Cardiac muscle cell (in vitro differentiated cells and primary cell): Measurements from ENCODE around the gene GMEB1. TPM values are rescaled to one million over a fixed set of nuclear protein-coding genes. Genes with fewer than 3 reads are reported as not detected.
"Not testable (repeated sequence)": the region's sequence is repeated elsewhere in the genome, so short reads cannot be mapped to it uniquely, and the experiment has no call there.

Experiments
- DNase-seq, 2 donors: peaks; one replicate each; pipeline versions ENCODE4 v3.0.0 to v3.0.0-alpha.2; 2010 to 2017; ENCODE audit warnings: low read depth in 1 of 2, low spot score in 1 of 2
- H3K27ac ChIP-seq: fragments of 200-600 bp; sonication (generic); 2 replicates; pipeline ENCODE4 v1.5.1; 2016
- H3K27me3 ChIP-seq: fragments of 200-600 bp; sonication (generic); 2 replicates; pipeline ENCODE4 v1.6.0; 2016; ENCODE audit warnings: control low read depth
- H3K36me3 ChIP-seq: fragments of 200-600 bp; sonication (generic); 2 replicates; pipeline ENCODE4 v1.5.1; 2016; ENCODE audit warnings: control low read depth
- H3K4me1 ChIP-seq: fragments of 200-600 bp; sonication (generic); 2 replicates; pipeline ENCODE4 v1.8.1; 2017; ENCODE audit warnings: low read depth, mild to moderate bottlenecking, mixed run types
- H3K4me3 ChIP-seq: fragments of 200-600 bp; sonication (generic); 2 replicates; pipeline ENCODE4 v1.5.1; 2016; ENCODE audit warnings: mild to moderate bottlenecking
- H3K9me3 ChIP-seq: fragments of 200-600 bp; sonication (generic); 2 replicates; pipeline ENCODE4 v1.5.1; 2017; ENCODE audit warnings: low read depth, mild to moderate bottlenecking, control low read depth
- CTCF ChIP-seq: IDR thresholded peaks from 2 replicates; pipeline ENCODE4 v1.5.1; 2012; ENCODE audit warnings: low read depth, mild to moderate bottlenecking, low read length
- polyA plus RNA-seq: library from polyadenylated mRNA; unstranded; fragments of >200 nt; fragmentation: Nextera tagmentation; extraction: Ambion mirVana; gene quantifications from 2 replicates; pipeline ENCODE4 v1.2.1, GENCODE V29; 2016
- total RNA-seq: library from RNA; depleted of rRNA; stranded (reverse); fragments of >200 nt; gene quantifications from 2 replicates; pipeline ENCODE4 v1.2.3, GENCODE V29; 2016

Gene GMEB1
- total and polyA plus RNA-seq, 2 experiments from 2014 or later: 7.5 to 7.6 TPM

- H3K4me1 ChIP-seq: no peaks in the 10 kb centered on the region
- TF ChIP-seq CTCF: no peak
- peak in 1 of 2 donors; percentile 59 for DNase-seq
- peak overlapping the region; percentile 34 for H3K27ac ChIP-seq
- no peaks in the 10 kb centered on the region for H3K9me3 ChIP-seq
- H3K36me3 ChIP-seq: peaks cover 7% of the 10 kb centered on the region
- H3K4me3 ChIP-seq: no peak overlapping the region
- no peaks in the 10 kb centered on the region for H3K27me3 ChIP-seq
Measured at GRCh38 chr1:28718586-28719331, 50.2 kb downstream of the GMEB1 start.

DNA sequence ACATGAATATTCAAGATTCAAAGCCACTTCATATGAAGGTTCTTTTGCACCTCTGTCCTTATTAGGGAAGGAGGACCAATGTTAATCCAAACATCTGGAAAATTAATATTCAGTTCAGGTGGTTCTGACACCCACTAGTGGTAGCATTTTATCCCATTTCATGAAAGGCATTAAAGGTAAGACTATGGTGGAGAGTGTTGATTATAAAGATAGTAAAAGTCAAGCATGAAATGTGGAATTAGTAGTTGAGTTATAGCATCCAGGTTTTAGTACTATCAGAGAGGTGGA, 50.7 kb downstream of the GMEB1 start:
- TF ChIP-seq CTCF: no peak
- no peak overlapping the region for H3K27ac ChIP-seq
- H3K9me3 ChIP-seq: no peaks in the 10 kb centered on the region
- peaks cover 5% of the 10 kb centered on the region for H3K36me3 ChIP-seq
- H3K27me3 ChIP-seq: no peaks in the 10 kb centered on the region
- DNase-seq: no peak
- H3K4me1 ChIP-seq: no peaks in the 10 kb centered on the region
- H3K4me3 ChIP-seq: no peak overlapping the region

DNA sequence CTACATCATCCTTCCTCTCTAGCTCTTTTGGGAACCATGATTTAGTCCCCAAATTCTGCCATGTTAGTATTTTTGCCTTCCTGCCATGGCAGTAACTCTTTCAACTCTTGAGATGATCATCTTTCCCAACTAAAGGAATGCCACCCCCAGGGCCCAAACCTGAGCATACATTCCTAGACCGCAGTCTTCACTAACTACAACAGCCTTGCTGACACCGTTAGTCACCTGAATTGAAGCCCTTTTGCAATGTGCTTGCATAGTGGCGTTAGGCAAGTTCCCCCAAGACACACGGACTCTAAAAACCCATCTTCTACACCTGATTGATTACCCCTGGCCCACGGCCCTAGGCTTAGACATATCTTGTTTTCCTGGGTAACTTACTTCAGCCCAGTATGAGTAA, 51.8 kb downstream of the GMEB1 start:
- Histone ChIP-seq H3K4me1 (no peaks in the 10 kb centered on the region), H3K27me3 (no peaks in the 10 kb centered on the region), H3K9me3 (no peaks in the 10 kb centered on the region), H3K4me3 (no peak overlapping the region), H3K36me3 (no peaks in the 10 kb centered on the region), H3K27ac (no peak overlapping the region)
- TF ChIP-seq CTCF: no peak
- DNase-seq: no peak

- H3K9me3 ChIP-seq, DNase-seq, H3K36me3 ChIP-seq, H3K27me3 ChIP-seq, H3K4me1 ChIP-seq, H3K4me3 ChIP-seq, H3K27ac ChIP-seq: not testable (repeated sequence)
Measured at GRCh38 chr1:28721927-28722326, 53.3 kb downstream of the GMEB1 start.

- H3K4me1 ChIP-seq, DNase-seq, H3K27ac ChIP-seq, H3K4me3 ChIP-seq, H3K27me3 ChIP-seq, H3K9me3 ChIP-seq, H3K36me3 ChIP-seq: not testable (repeated sequence)
Measured at GRCh38 chr1:28725365-28725764, 56.8 kb downstream of the GMEB1 start.

DNA sequence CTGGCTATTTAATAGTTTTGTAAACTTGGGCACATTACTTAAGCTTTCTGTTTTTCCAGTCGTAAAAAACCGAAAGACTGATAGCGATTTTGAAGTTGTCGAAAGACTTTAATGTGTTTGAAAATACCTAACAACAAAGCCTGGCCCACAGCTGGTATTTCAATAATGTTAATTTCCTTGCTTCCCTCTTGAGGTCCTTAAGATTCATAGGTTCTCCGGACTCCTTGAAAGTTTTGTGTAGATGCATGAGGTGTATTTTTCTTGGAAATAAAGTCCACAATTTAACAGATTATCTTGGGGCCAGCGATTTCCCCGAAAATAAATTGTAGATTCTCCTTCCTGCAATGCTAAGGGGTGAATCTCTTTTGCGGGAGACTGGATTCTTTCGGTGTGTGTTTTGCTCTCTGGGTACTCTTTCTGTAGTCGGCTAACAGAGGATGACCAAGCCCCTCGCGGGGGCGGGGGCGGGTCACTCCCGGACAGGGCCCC, 67.4 kb downstream of the GMEB1 start:
- peaks cover 22% of the 10 kb centered on the region for H3K36me3 ChIP-seq
- H3K4me3 ChIP-seq: peak overlapping the region; percentile 91
- no peaks in the 10 kb centered on the region for H3K27me3 ChIP-seq
- no peaks in the 10 kb centered on the region for H3K9me3 ChIP-seq
- H3K4me1 ChIP-seq: peaks cover 21% of the 10 kb centered on the region
- H3K27ac ChIP-seq: peak overlapping the region; percentile 99
- TF ChIP-seq CTCF: no peak
- peak; percentile 12 to 53 for DNase-seq
